ENCODE data around the gene MSH5. TPM values are rescaled to one million over a fixed set of nuclear protein-coding genes. Genes with fewer than 3 reads are reported as not detected.

Gene MSH5
- total and polyA plus RNA-seq, 2 of the 13 experiments (the other 11 are each of a cell fraction or from before 2014, with no cell fraction given) = 10.2 to 38.7 TPM

- TF ChIP-seq, protein P1, sequence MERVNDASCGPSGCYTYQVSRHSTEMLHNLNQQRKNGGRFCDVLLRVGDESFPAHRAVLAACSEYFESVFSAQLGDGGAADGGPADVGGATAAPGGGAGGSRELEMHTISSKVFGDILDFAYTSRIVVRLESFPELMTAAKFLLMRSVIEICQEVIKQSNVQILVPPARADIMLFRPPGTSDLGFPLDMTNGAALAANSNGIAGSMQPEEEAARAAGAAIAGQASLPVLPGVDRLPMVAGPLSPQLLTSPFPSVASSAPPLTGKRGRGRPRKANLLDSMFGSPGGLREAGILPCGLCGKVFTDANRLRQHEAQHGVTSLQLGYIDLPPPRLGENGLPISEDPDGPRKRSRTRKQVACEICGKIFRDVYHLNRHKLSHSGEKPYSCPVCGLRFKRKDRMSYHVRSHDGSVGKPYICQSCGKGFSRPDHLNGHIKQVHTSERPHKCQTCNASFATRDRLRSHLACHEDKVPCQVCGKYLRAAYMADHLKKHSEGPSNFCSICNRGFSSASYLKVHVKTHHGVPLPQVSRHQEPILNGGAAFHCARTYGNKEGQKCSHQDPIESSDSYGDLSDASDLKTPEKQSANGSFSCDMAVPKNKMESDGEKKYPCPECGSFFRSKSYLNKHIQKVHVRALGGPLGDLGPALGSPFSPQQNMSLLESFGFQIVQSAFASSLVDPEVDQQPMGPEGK (CRISPR knock-in tag; IDR thresholded peaks at IDR 0.05) = peak; percentile 51; the same call in 1 of the 2 replicates
- TF ChIP-seq SP140L (CRISPR knock-in tag; IDR thresholded peaks at IDR 0.05; ENCODE audit: borderline replicate concordance) = no peak
- peak; percentile 78; the same call in 1 of the 2 replicates for TF ChIP-seq ZNF816 (CRISPR knock-in tag; IDR thresholded peaks at IDR 0.05; ENCODE audit: borderline replicate concordance)
- peak; percentile 81 for TF ChIP-seq ZFX (CRISPR knock-in tag; IDR thresholded peaks at IDR 0.05; ENCODE audit: low read depth)
- no peak for TF ChIP-seq ZNF264 (CRISPR knock-in tag; IDR thresholded peaks at IDR 0.05)
- no peak for TF ChIP-seq E2F5 (CRISPR knock-in tag; conservative IDR thresholded peaks at IDR 0.05)
- no peak for TF ChIP-seq SCMH1 (CRISPR knock-in tag; IDR thresholded peaks at IDR 0.05; ENCODE audit: borderline replicate concordance)
- TF ChIP-seq AHR (CRISPR knock-in tag; IDR thresholded peaks at IDR 0.05) = no peak
- no peak for TF ChIP-seq RAD51 (IDR thresholded peaks at IDR 0.05; ENCODE audit: borderline replicate concordance)
- TF ChIP-seq FOSL1 (CRISPR knock-in tag; IDR thresholded peaks at IDR 0.05; ENCODE audit: borderline replicate concordance) = peak; percentile 66; the same call in 1 of the 2 replicates
- TF ChIP-seq, protein P2, sequence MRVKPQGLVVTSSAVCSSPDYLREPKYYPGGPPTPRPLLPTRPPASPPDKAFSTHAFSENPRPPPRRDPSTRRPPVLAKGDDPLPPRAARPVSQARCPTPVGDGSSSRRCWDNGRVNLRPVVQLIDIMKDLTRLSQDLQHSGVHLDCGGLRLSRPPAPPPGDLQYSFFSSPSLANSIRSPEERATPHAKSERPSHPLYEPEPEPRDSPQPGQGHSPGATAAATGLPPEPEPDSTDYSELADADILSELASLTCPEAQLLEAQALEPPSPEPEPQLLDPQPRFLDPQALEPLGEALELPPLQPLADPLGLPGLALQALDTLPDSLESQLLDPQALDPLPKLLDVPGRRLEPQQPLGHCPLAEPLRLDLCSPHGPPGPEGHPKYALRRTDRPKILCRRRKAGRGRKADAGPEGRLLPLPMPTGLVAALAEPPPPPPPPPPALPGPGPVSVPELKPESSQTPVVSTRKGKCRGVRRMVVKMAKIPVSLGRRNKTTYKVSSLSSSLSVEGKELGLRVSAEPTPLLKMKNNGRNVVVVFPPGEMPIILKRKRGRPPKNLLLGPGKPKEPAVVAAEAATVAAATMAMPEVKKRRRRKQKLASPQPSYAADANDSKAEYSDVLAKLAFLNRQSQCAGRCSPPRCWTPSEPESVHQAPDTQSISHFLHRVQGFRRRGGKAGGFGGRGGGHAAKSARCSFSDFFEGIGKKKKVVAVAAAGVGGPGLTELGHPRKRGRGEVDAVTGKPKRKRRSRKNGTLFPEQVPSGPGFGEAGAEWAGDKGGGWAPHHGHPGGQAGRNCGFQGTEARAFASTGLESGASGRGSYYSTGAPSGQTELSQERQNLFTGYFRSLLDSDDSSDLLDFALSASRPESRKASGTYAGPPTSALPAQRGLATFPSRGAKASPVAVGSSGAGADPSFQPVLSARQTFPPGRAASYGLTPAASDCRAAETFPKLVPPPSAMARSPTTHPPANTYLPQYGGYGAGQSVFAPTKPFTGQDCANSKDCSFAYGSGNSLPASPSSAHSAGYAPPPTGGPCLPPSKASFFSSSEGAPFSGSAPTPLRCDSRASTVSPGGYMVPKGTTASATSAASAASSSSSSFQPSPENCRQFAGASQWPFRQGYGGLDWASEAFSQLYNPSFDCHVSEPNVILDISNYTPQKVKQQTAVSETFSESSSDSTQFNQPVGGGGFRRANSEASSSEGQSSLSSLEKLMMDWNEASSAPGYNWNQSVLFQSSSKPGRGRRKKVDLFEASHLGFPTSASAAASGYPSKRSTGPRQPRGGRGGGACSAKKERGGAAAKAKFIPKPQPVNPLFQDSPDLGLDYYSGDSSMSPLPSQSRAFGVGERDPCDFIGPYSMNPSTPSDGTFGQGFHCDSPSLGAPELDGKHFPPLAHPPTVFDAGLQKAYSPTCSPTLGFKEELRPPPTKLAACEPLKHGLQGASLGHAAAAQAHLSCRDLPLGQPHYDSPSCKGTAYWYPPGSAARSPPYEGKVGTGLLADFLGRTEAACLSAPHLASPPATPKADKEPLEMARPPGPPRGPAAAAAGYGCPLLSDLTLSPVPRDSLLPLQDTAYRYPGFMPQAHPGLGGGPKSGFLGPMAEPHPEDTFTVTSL (CRISPR knock-in tag; IDR thresholded peaks at IDR 0.05; ENCODE audit: borderline replicate concordance) = no peak
- TF ChIP-seq ARNT (IDR thresholded peaks at IDR 0.05) = no peak
- TF ChIP-seq ZNF614 (CRISPR knock-in tag; IDR thresholded peaks at IDR 0.05; ENCODE audit: borderline replicate concordance) = peak; percentile 47; the same call in 1 of the 2 replicates
- no peak for TF ChIP-seq AGO1 (IDR thresholded peaks at IDR 0.05; ENCODE audit: low read depth, low read length, poor library complexity, severe bottlenecking)
- no peak for TF ChIP-seq JUNB (CRISPR knock-in tag; IDR thresholded peaks at IDR 0.05; ENCODE audit: borderline replicate concordance)
- TF ChIP-seq YEATS2 (CRISPR knock-in tag; IDR thresholded peaks at IDR 0.05; ENCODE audit: borderline replicate concordance) = peak; percentile 16; the same call in 1 of the 2 replicates
- TF ChIP-seq, protein P3, sequence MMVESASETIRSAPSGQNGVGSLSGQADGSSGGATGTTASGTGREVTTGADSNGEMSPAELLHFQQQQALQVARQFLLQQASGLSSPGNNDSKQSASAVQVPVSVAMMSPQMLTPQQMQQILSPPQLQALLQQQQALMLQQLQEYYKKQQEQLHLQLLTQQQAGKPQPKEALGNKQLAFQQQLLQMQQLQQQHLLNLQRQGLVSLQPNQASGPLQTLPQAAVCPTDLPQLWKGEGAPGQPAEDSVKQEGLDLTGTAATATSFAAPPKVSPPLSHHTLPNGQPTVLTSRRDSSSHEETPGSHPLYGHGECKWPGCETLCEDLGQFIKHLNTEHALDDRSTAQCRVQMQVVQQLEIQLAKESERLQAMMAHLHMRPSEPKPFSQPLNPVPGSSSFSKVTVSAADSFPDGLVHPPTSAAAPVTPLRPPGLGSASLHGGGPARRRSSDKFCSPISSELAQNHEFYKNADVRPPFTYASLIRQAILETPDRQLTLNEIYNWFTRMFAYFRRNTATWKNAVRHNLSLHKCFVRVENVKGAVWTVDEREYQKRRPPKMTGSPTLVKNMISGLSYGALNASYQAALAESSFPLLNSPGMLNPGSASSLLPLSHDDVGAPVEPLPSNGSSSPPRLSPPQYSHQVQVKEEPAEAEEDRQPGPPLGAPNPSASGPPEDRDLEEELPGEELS (CRISPR knock-in tag; IDR thresholded peaks at IDR 0.05) = 0 out of 2 replicates have a peak, but pooled peaks have one; percentile 7
- no peak for TF ChIP-seq ZNF138 (CRISPR knock-in tag; IDR thresholded peaks at IDR 0.05; ENCODE audit: low read depth)
- no peak for TF ChIP-seq ZZZ3 (CRISPR knock-in tag; IDR thresholded peaks at IDR 0.05; ENCODE audit: borderline replicate concordance)
- TF ChIP-seq MLLT10 (CRISPR knock-in tag; IDR thresholded peaks at IDR 0.05) = no peak
Measured at GRCh38 chr6:31734821-31735406, 4.9 kb upstream of the MSH5 start (continued).

Measured in HepG2 (cell line).